CD4-positive, alpha-beta T cell (primary cell): ENCODE data around the gene CEP131. TPM values are rescaled to one million over a fixed set of nuclear protein-coding genes. Genes with fewer than 3 reads are reported as not detected.
A peak's percentile ranks its signal among the peaks of the same experiment; 100 is the strongest.

Source experiments
- ATAC-seq: fragments of 200-7000 bp; cut with Tn5 transposase; one replicate; pipeline ENCODE4 v1.10.0; 2022; ENCODE audit warnings: mild to moderate bottlenecking; ENCODE audit not compliant: poor library complexity
- CTCF ChIA-PET: fragments of 350-600 bp; sonication (Branson Sonifier 250); formaldehyde crosslinking; loops from one replicate; lab custom pipeline; 2021; ENCODE audit warnings: antibody characterized with exemption, inconsistent platforms; lab: Charles Lee
- POLR2A ChIA-PET: fragments of 350-600 bp; sonication (Branson Sonifier 250); formaldehyde crosslinking; loops from one replicate; lab custom pipeline; 2021; ENCODE audit warnings: antibody characterized with exemption, inconsistent platforms; lab: Charles Lee
- DNase-seq, 14 experiments: peaks; one replicate each; pipeline ENCODE4 v3.0.0-alpha.2; 2013 to 2020; ENCODE audit warnings: mixed read lengths in 2 of 14
- H3K27ac ChIP-seq, 2 donors: one replicate each; pipeline versions ENCODE4 v1.5.1 to v1.7.0; 2013; ENCODE audit warnings: low read length in 2 of 2, low read depth in 1 of 2, mild to moderate bottlenecking in 1 of 2
- H3K27me3 ChIP-seq, 2 experiments: 1 replicate in 1 of 2; 2 replicates in 1 of 2; pipeline versions ENCODE4 v1.6.1 to v1.7.0; 2013; ENCODE audit warnings: low read length in 2 of 2, control low read depth in 1 of 2, mild to moderate bottlenecking in 1 of 2, moderate library complexity in 1 of 2; ENCODE audit not compliant: insufficient read depth in 2 of 2, control insufficient read depth in 1 of 2
- H3K36me3 ChIP-seq: one replicate; pipeline ENCODE4 v1.6.1; 2013; ENCODE audit warnings: low read length, control low read depth; ENCODE audit not compliant: insufficient read depth
- H3K4me1 ChIP-seq: one replicate; pipeline ENCODE4 v1.6.1; 2013; ENCODE audit warnings: low read length, control low read depth; ENCODE audit not compliant: insufficient read depth
- H3K4me3 ChIP-seq: one replicate; pipeline ENCODE4 v1.5.1; 2013; ENCODE audit warnings: mild to moderate bottlenecking, low read length, moderate library complexity
- H3K9me3 ChIP-seq, 2 experiments: 1 replicate in 1 of 2; 2 replicates in 1 of 2; pipeline versions ENCODE4 v1.6.1 to v1.7.0; 2013; ENCODE audit warnings: low read length in 2 of 2, mild to moderate bottlenecking in 2 of 2, control low read depth in 1 of 2, moderate library complexity in 1 of 2; ENCODE audit not compliant: control insufficient read depth in 1 of 2, insufficient read depth in 1 of 2
- H3K27ac Mint-ChIP-seq: one replicate; pipeline ENCODE4 v1.8.0; 2020; ENCODE audit warnings: mixed read lengths
- H3K27me3 Mint-ChIP-seq: one replicate; pipeline ENCODE4 v1.8.0; 2021; ENCODE audit warnings: mixed read lengths
- H3K36me3 Mint-ChIP-seq: one replicate; pipeline ENCODE4 v1.8.0; 2021; ENCODE audit warnings: low read depth, mixed read lengths
- H3K4me1 Mint-ChIP-seq: one replicate; pipeline ENCODE4 v1.8.0; 2021; ENCODE audit warnings: low read depth, mixed read lengths
- H3K4me3 Mint-ChIP-seq: one replicate; pipeline ENCODE4 v1.8.0; 2020; ENCODE audit warnings: mild to moderate bottlenecking, mixed read lengths
- H3K9me3 Mint-ChIP-seq: one replicate; pipeline ENCODE4 v1.8.0; 2020; ENCODE audit warnings: mixed read lengths
- intact Hi-C, 2 experiments: fragments of 100-400 bp; cut with DNase I in 1 of 2; cut with micrococcal nuclease in 1 of 2; formaldehyde crosslinking; loops; one replicate each; pipeline versions ENCODE4 v1.15.1 to v1.9.0; 2023 to 2025; cut with DNase I, micrococcal nuclease
- total RNA-seq, 174 experiments: library from RNA in 2 of 174; stranded (reverse) in 2 of 174; gene quantifications; one replicate each; pipeline ENCODE4 v1.2.3 and lab custom pipeline; 2021 to 2026
- TF ChIP-seq, protein P1 (sequence below): fragments of 200-600 bp; IDR thresholded peaks from one replicate; pipeline ENCODE4 v1.8.0; 2022; ENCODE audit warnings: antibody characterized with exemption, mild to moderate bottlenecking

The CEP131 gene
- total RNA-seq, 2 experiments from 2014 or later, result 11.2 to 12.3 TPM

DNA sequence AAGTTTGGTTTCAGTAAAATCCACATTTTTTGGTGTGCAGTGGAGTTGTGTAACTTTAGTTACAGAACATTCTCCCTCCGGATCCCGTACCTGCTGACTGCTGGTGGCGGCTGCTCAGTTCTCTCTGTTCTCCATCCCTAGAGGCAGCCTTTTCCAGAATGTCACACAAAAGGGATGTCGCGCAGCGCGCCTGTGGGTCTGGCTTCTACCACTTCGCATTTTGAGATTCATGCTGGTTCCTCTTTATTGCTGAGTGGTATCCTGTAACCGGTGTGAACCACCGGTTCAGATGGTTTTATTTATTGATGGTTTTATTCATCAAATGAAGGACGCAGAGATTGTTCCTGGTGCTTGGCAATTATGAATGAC lies 981 bp upstream of the CEP131 start:
- H3K9me3 ChIP-seq, result no peaks in the 10 kb centered on the region

DNA sequence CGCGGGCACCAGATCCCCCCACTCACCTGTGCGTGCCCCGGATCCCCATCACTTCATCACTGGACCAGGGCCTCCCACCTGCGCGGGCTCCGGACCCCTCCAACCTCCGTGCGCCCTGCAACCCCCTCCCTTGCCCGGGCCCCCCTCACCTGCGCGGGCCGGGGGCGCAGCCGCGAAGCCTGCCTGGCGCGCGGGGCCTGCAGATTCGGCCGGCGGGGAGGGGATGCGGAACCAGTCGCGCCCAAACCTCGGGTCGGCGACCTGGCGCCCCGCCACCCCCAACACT lies 202 bp downstream of the CEP131 start:
- no peaks in the 10 kb centered on the region for H3K9me3 Mint-ChIP-seq
- H3K27me3 Mint-ChIP-seq, result no peaks in the 10 kb centered on the region
- H3K4me1 ChIP-seq, result peaks cover 25% of the 10 kb centered on the region
- ChIA-PET POLR2A (interaction anchor here (0.7 to 1.3 kb wide), 8 partner anchors 11 to 768 kb away, joined by 3 to 42 read pairs (median 4); partner anchors contain the start of genes ACTG1, FAAP100, NDUFAF8 and TEPSIN), CTCF (interaction anchor here (0.7 kb wide), 1 partner anchor 121 kb away, joined by 3 read pairs; no protein-coding TSS in a partner anchor)
- no peak overlapping the region for H3K27ac Mint-ChIP-seq
- intact Hi-C loops, result loop anchor here in 1 of 2 experiments (2.0 kb wide), 3 partner anchors 72 to 188 kb away; partner anchors contain the start of genes BAIAP2 and SLC38A10
- peak overlapping the region; percentile 65 for H3K4me3 ChIP-seq
- H3K9me3 ChIP-seq, result no peaks in the 10 kb centered on the region
- H3K36me3 Mint-ChIP-seq, result peaks cover 3% of the 10 kb centered on the region
- DNase-seq (no peak), ATAC-seq (no peak)
- H3K36me3 ChIP-seq, result peaks cover 5% of the 10 kb centered on the region
- H3K27me3 ChIP-seq, result no peaks in the 10 kb centered on the region
- no peak overlapping the region for H3K27ac ChIP-seq
- TF ChIP-seq, protein P1, sequence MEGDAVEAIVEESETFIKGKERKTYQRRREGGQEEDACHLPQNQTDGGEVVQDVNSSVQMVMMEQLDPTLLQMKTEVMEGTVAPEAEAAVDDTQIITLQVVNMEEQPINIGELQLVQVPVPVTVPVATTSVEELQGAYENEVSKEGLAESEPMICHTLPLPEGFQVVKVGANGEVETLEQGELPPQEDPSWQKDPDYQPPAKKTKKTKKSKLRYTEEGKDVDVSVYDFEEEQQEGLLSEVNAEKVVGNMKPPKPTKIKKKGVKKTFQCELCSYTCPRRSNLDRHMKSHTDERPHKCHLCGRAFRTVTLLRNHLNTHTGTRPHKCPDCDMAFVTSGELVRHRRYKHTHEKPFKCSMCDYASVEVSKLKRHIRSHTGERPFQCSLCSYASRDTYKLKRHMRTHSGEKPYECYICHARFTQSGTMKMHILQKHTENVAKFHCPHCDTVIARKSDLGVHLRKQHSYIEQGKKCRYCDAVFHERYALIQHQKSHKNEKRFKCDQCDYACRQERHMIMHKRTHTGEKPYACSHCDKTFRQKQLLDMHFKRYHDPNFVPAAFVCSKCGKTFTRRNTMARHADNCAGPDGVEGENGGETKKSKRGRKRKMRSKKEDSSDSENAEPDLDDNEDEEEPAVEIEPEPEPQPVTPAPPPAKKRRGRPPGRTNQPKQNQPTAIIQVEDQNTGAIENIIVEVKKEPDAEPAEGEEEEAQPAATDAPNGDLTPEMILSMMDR, result no peak
- peak overlapping the region; percentile 87 for H3K4me3 Mint-ChIP-seq
- peaks cover 18% of the 10 kb centered on the region for H3K4me1 Mint-ChIP-seq

More for the DNA sequence above, 981 bp upstream of the CEP131 start:
- H3K27me3 ChIP-seq, result no peaks in the 10 kb centered on the region
- TF ChIP-seq, protein P1, result no peak
- Mint-ChIP-seq H3K27me3 (no peaks in the 10 kb centered on the region), H3K4me3 (peak overlapping the region; percentile 83), H3K27ac (no peak overlapping the region), H3K9me3 (no peaks in the 10 kb centered on the region), H3K4me1 (peaks cover 25% of the 10 kb centered on the region), H3K36me3 (peaks cover 10% of the 10 kb centered on the region)
- DNase-seq (peak in 3 of 14 experiments; percentile 19 to 46 (median 45)), ATAC-seq (no peak)
- ChIA-PET POLR2A (no interaction called here), CTCF (no interaction called here)
- no peak overlapping the region for H3K27ac ChIP-seq
- H3K4me3 ChIP-seq, result peak overlapping the region; percentile 51
- intact Hi-C loops, result loop anchor here (1.0 to 2.0 kb wide), 6 partner anchors 16 to 261 kb away; partner anchors contain the start of genes NDUFAF8 (in 2 of the 2), TEPSIN (in 2 of the 2), BAIAP2 (in 1 of the 2) and SLC38A10 (in 1 of the 2)
- peaks cover 25% of the 10 kb centered on the region for H3K4me1 ChIP-seq
- peaks cover 5% of the 10 kb centered on the region for H3K36me3 ChIP-seq

DNA sequence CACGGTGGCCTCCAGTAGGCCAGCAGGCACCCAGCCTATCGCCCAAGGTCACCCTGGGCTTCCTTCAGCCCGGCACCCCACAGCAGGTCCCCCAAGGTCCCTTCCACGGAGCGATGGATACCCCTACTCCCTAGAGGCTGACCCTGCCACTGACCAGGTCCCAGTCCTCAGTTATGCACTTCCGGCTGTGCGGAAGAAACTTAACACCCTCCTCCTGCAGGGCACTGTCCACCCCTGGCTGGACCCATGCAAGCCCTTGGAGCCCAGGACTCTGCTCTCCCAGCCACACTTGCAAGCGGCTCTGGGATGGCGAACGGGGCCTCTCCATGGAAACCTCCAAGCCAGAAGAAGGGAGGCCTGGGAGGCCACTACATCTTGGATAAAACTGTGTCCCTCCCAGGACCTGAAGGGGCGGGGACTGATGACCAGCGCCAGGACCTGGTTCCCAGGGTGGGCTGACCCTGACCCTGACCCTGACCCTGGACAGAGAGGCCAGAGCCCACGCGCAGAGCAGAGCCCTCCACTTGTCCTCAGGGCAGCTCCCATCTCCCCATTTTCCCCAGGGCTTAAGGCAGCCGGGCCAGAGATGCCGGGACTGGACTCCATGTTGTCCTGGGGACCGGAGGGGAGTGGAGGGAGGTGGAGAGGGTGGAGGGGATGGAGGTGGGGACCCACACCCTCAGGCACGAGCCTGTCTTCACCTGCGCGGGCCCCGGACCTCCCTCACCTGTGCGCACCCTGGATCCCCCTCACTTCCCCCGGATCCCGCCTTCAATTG lies 734 bp downstream of the CEP131 start:
- Mint-ChIP-seq H3K9me3 (no peaks in the 10 kb centered on the region), H3K4me3 (peak overlapping the region; percentile 69), H3K4me1 (peaks cover 17% of the 10 kb centered on the region), H3K27me3 (no peaks in the 10 kb centered on the region), H3K27ac (no peak overlapping the region), H3K36me3 (no peaks in the 10 kb centered on the region)
- ATAC-seq (no peak), DNase-seq (peak in 2 of 14 experiments; percentile 23 to 41)
- CTCF ChIA-PET, result no interaction called here
- H3K27me3 ChIP-seq, result no peaks in the 10 kb centered on the region
- TF ChIP-seq, protein P1, result no peak
- intact Hi-C loops, result loop anchor here in 1 of 2 experiments (2.0 kb wide), 3 partner anchors 73 to 187 kb away; partner anchors contain the start of genes BAIAP2 and SLC38A10
- H3K27ac ChIP-seq, result no peak overlapping the region
- no peaks in the 10 kb centered on the region for H3K9me3 ChIP-seq
- POLR2A ChIA-PET, result interaction anchor here (0.7 to 1.4 kb wide), 9 partner anchors 12 to 767 kb away, joined by 3 to 42 read pairs (median 5); partner anchors contain the start of genes ACTG1, FAAP100, NDUFAF8 and TEPSIN
- H3K4me1 ChIP-seq, result peaks cover 25% of the 10 kb centered on the region
- H3K4me3 ChIP-seq, result peak overlapping the region; percentile 65
- peaks cover 5% of the 10 kb centered on the region for H3K36me3 ChIP-seq
